HEK293T (cell line): ENCODE results near the gene CAPN3.

Experiments
- ELF4 ChIP-seq: fragments of 450-650 bp; IDR thresholded peaks from 2 replicates; pipeline ENCODE4 v1.6.1; 2017; ENCODE audit warnings: antibody characterized with exemption
- FOXK2 ChIP-seq: fragments of 450-650 bp; IDR thresholded peaks from 2 replicates; pipeline ENCODE4 v1.6.1; 2016; ENCODE audit warnings: mild to moderate bottlenecking
- SP1 ChIP-seq: fragments of 450-650 bp; IDR thresholded peaks from 2 replicates; pipeline ENCODE4 v1.6.1; 2017
- TARDBP ChIP-seq: fragments of 450-650 bp; IDR thresholded peaks from 2 replicates; pipeline ENCODE4 v1.6.1; 2016
- ZNF384 ChIP-seq: fragments of 450-650 bp; IDR thresholded peaks from 2 replicates; pipeline ENCODE4 v1.6.1; 2016
- TF ChIP-seq, protein P1 (sequence below): fragments of 450-650 bp; IDR thresholded peaks from 2 replicates; pipeline ENCODE4 v1.6.1; 2016

- TF ChIP-seq SP1 (no peak), ELF4 (no peak), TARDBP (no peak), FOXK2 (no peak), ZNF384 (no peak)
- TF ChIP-seq, protein P1, sequence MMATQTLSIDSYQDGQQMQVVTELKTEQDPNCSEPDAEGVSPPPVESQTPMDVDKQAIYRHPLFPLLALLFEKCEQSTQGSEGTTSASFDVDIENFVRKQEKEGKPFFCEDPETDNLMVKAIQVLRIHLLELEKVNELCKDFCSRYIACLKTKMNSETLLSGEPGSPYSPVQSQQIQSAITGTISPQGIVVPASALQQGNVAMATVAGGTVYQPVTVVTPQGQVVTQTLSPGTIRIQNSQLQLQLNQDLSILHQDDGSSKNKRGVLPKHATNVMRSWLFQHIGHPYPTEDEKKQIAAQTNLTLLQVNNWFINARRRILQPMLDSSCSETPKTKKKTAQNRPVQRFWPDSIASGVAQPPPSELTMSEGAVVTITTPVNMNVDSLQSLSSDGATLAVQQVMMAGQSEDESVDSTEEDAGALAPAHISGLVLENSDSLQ = no peak
These were observed 28.3 kb downstream of the CAPN3 start for GRCh38 chr15:42387603-42388002.
